Measurements from ENCODE around the gene GMDS. TPM values are rescaled to one million over a fixed set of nuclear protein-coding genes. Genes with fewer than 3 reads are reported as not detected.

The GMDS gene
- total RNA-seq, 2 experiments from 2014 or later: 13.9 to 16.4 TPM

DNA sequence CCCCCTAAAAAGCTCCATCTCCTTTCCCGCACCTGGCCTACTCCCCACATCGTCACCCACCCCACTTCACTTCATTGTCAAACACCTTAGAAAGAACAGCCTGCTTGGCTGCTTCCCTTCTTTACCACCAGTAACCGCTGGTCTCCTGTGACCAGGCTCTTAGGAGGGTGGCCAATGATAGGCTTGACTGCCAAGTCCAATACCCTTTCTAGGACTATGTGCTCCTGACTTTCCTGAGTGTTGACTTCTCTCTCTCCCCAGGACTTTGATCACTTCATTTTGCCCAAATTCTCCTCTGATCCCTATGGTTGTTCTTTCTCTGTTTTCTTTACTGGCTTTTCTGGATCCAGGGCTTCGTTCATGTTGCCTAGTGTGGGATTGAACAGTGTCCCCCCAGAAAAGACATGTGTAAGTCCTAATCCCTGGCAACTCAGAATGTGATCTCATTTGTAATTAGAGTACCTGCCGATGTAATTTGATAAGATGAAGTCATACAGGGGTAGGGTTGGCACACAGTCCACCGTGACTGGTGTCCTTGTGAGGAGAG, 254.0 kb downstream of the GMDS start:
- ATAC-seq (ENCODE audit: poor library complexity) (no peak), DNase-seq (no peak)
- H3K27me3 ChIP-seq (ENCODE audit: control insufficient read depth in 1 of 2, insufficient read depth in 2 of 2, low read length in 2 of 2): no peaks in the 10 kb centered on the region
- TF ChIP-seq, protein P1, sequence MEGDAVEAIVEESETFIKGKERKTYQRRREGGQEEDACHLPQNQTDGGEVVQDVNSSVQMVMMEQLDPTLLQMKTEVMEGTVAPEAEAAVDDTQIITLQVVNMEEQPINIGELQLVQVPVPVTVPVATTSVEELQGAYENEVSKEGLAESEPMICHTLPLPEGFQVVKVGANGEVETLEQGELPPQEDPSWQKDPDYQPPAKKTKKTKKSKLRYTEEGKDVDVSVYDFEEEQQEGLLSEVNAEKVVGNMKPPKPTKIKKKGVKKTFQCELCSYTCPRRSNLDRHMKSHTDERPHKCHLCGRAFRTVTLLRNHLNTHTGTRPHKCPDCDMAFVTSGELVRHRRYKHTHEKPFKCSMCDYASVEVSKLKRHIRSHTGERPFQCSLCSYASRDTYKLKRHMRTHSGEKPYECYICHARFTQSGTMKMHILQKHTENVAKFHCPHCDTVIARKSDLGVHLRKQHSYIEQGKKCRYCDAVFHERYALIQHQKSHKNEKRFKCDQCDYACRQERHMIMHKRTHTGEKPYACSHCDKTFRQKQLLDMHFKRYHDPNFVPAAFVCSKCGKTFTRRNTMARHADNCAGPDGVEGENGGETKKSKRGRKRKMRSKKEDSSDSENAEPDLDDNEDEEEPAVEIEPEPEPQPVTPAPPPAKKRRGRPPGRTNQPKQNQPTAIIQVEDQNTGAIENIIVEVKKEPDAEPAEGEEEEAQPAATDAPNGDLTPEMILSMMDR (IDR thresholded peaks at IDR 0.05): no peak
- no peaks in the 10 kb centered on the region for H3K9me3 ChIP-seq (ENCODE audit: control insufficient read depth in 1 of 2, insufficient read depth in 1 of 2, low read length in 2 of 2)
- H3K4me1 ChIP-seq (ENCODE audit: insufficient read depth, low read length): no peaks in the 10 kb centered on the region
- no peaks in the 10 kb centered on the region for H3K9me3 Mint-ChIP-seq
- H3K27me3 Mint-ChIP-seq: no peaks in the 10 kb centered on the region
- H3K27ac Mint-ChIP-seq: no peak overlapping the region
- peaks cover 3% of the 10 kb centered on the region for H3K36me3 Mint-ChIP-seq (ENCODE audit: low read depth)
- CTCF ChIA-PET: no interaction called here
- no peak overlapping the region for H3K27ac ChIP-seq (ENCODE audit: low read depth in 1 of 2, low read length in 2 of 2)
- no peak overlapping the region for H3K4me3 Mint-ChIP-seq
- intact Hi-C loops (cut with DNase I, micrococcal nuclease): no loop called here
- no peak overlapping the region for H3K4me3 ChIP-seq (ENCODE audit: low read length)
- POLR2A ChIA-PET: no interaction called here
- no peaks in the 10 kb centered on the region for H3K4me1 Mint-ChIP-seq (ENCODE audit: low read depth)
- H3K36me3 ChIP-seq (ENCODE audit: insufficient read depth, low read length): no peaks in the 10 kb centered on the region

DNA sequence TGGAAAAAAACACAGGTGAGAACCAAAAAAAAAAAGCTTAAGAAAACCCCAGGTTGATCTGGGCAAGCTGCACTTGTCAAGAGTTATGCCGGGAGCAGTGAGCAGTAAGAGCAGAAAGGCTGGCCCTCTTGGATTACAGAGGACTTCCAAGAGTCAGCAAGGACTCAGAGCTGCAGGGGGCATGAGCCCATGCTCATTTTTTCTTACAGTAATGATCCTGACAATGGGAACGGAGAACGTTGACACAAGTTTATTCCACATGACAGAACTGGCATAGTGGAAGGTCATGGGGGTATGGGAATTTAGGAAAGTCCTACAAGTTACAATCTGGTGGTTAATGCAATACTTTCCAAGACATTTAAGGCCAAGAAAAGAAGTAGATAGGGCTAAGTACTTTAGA, 256.6 kb downstream of the GMDS start:
- Mint-ChIP-seq H3K4me3 (no peak overlapping the region), H3K27me3 (no peaks in the 10 kb centered on the region), H3K4me1 (ENCODE audit: low read depth) (no peaks in the 10 kb centered on the region), H3K9me3 (peaks cover 6% of the 10 kb centered on the region), H3K27ac (no peak overlapping the region), H3K36me3 (ENCODE audit: low read depth) (peaks cover 12% of the 10 kb centered on the region)
- Histone ChIP-seq H3K27me3 (ENCODE audit: control insufficient read depth in 1 of 2, insufficient read depth in 2 of 2, low read length in 2 of 2) (no peaks in the 10 kb centered on the region), H3K4me3 (ENCODE audit: low read length) (no peak overlapping the region), H3K9me3 (ENCODE audit: control insufficient read depth in 1 of 2, insufficient read depth in 1 of 2, low read length in 2 of 2) (no peaks in the 10 kb centered on the region), H3K4me1 (ENCODE audit: insufficient read depth, low read length) (no peaks in the 10 kb centered on the region), H3K36me3 (ENCODE audit: insufficient read depth, low read length) (no peaks in the 10 kb centered on the region), H3K27ac (ENCODE audit: low read depth in 1 of 2, low read length in 2 of 2) (no peak overlapping the region)
- intact Hi-C loops (cut with DNase I, micrococcal nuclease): no loop called here
- TF ChIP-seq, protein P1 (IDR thresholded peaks at IDR 0.05): no peak
- CTCF ChIA-PET: no interaction called here
- POLR2A ChIA-PET: no interaction called here
- ATAC-seq (ENCODE audit: poor library complexity) (no peak), DNase-seq (no peak)

DNA sequence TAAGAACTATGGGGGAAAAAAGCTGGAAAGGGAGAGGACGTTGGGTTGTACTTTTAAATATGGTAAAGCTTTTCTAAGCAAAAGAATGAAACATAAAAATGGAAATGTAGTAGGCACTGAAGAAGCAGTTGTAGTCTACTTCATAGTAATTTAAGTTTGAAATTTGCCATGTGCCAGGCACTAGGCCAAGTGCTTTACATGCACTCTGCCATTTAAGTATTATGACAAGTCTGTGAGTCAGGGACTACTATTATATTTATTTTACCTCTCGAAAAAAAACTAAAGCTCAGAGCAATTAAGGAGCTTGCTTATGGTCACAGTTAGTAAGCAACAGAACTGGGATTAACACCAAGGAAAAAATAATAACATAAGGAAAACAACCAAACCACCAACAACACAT, 257.8 kb downstream of the GMDS start:
- intact Hi-C loops (cut with DNase I, micrococcal nuclease): no loop called here
- ChIA-PET POLR2A (no interaction called here), CTCF (no interaction called here)

More for the DNA sequence above, 257.8 kb downstream of the GMDS start:
- Histone ChIP-seq H3K9me3 (ENCODE audit: control insufficient read depth in 1 of 2, insufficient read depth in 1 of 2, low read length in 2 of 2) (no peaks in the 10 kb centered on the region), H3K36me3 (ENCODE audit: insufficient read depth, low read length) (no peaks in the 10 kb centered on the region), H3K27me3 (ENCODE audit: control insufficient read depth in 1 of 2, insufficient read depth in 2 of 2, low read length in 2 of 2) (no peaks in the 10 kb centered on the region), H3K27ac (ENCODE audit: low read depth in 1 of 2, low read length in 2 of 2) (no peak overlapping the region), H3K4me3 (ENCODE audit: low read length) (no peak overlapping the region), H3K4me1 (ENCODE audit: insufficient read depth, low read length) (no peaks in the 10 kb centered on the region)
- TF ChIP-seq, protein P1 (IDR thresholded peaks at IDR 0.05): no peak
- Mint-ChIP-seq H3K4me3 (no peak overlapping the region), H3K9me3 (peaks cover 12% of the 10 kb centered on the region), H3K36me3 (ENCODE audit: low read depth) (peaks cover 24% of the 10 kb centered on the region), H3K27me3 (no peaks in the 10 kb centered on the region), H3K4me1 (ENCODE audit: low read depth) (no peaks in the 10 kb centered on the region), H3K27ac (no peak overlapping the region)
- ATAC-seq (ENCODE audit: poor library complexity): no peak
- no peak for DNase-seq

Measured in CD4-positive, alpha-beta T cell (primary cell).